Hematopoietic multipotent progenitor cell treated with erythropoietin and hydrocortisone succinate and interleukin-3 and kit ligand, for 6 days (in vitro differentiated cells): ENCODE measurements around the gene THOC6.
A peak's percentile ranks its signal among the peaks of the same experiment; 100 is the strongest.

ENCODE experiments used
- DNase-seq: peaks from one replicate; pipeline ENCODE4 v3.0.0-alpha.2; 2015

Gene THOC6

DNA sequence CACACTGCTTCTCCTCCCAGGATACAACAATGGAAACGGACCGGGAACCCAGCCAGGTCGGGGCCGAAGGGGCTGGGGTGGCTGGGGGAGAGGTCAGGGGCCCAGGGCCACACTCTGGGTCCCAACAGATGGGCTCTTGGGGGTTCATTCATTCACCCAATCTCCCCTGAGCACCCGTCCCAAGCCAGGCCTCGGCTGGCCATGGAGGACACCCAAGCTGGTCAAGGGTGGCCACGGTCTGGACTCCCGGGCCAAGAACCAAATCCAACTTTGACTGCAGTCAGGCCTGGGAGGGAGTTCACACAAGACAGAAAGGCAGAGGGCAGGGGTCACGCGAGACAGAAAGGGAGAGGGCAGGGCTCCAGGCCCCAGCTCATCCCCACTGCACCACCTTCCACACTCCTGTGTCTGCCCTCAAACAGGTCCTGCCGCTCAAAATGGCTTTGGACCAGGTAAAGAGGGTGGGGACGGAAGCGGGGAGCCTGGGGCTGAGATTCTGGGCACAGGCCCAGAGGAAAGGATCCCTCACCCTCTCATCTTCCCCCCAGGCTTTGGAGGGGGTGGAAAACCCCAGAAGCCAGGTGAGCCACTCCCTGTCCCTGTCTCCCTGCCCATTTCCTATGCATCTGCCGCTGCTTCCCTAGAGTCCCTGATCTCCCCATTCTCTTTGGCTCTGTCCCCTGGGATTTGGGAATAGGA is 31.3 kb upstream of the THOC6 start:
- DNase-seq, result no peak

DNA sequence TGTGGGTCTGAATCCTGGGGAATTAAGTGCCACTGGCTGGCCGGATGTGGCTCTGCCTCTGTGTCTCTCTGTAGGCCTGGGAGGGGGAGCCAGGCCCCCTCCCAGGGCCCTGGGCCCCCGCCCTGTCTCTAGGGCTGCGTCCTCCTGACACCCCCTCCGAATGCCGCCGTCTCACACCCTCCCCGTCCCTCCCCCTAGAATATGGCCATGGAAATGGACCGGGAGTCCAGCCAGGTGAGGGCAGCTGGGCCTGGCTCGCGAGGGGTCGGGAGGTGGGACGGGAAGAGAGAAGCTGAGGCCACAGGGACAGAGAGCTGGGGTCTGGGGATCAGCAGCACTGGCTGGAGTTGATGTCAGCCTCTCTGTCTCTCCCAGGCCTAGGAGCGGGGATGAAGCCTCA is 27.5 kb upstream of the THOC6 start:
- DNase-seq, result no peak

DNA sequence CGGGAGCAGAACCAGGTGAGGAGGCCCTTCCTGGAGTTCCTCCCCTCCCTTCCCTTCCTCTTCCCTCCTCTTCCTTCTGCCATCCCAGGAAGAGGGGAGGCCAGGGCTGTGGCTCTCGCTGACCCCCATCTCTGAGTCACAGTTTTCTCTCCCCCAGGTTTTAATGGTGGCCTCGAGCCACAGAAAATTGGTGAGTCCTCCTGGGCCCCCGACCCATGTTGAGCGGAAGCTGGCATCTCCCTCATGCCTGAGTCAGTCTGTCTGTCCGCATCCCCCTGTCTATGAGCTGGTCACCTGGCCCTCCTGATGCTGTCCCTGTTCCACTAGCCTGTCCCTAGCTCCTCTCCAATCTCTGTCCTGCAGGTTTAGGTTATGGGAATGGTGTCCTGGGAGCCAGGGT is 23.9 kb upstream of the THOC6 start:
- DNase-seq, result no peak

DNA sequence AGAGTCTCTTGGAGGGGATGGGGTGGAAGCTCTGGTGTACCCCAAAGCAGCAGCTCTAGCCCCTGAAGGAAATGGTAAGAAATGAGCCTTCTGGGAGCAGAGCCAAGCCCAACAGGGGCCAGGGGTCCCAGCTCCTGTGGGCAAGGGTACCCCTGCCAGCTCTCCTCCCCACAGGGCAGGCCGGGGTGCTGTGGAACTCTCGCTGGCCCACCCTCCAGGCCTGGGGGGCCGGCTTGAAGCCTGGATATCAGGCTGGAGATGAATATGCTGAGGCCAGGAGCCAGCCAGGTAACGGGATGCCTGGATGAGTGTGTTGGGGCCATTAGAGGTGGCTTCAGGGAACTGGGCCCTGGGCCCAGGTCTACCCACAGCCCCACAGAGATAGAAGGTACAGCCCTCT is 23.3 kb upstream of the THOC6 start:
- no peak for DNase-seq

DNA sequence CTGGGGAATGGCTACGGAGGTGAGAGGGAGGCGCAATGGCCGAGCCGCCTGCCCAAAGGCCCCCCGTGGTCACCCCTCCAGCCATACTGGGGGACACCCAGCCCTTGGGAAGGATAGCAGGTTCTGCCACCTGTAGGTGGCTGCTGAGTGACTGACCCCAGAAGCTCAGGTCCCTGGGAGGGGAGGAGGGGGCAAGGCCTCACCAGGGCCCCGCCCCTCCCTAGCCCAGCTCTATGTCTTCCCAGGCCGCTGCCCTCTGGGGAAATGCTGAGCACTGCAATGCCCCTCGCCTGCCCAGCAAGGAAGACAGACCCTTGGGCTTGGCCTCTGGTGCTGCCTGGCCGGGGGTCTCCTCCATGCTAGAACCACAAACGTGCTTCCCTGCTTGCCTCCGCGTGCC is 22.5 kb upstream of the THOC6 start:
- no peak for DNase-seq

DNA sequence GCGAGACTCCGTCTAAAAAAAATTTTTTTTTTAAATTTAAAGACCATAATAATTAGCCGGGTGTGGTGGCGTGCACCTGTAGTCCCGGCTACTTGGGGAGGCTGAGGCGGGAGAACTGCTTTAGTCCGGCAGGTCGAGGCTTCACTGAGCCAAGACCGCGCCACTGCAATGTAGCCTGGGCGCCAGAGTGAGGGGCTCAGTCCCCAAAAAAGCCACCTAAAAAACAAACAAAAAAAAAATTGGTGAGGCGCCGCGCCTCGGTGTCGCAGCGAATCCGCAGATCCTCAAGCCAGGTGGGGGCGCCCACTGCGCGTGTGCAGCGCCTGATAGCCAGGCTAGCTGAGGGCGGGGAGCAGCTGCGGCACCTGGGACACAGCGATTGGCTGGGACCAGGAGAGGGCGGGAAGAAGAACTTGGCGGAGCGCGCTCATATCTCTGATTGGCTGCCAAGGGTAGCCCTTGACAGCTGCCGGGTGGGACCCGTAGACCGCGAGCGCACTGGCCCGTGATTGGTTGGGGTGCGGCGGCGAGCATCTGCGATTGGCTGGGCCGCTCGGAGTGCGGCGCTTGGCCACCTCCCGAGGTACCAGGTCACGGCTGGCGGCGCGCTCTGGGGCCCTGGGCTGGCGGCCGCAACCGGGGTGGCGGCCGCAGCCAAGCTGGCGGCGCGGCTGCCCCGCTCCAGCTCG is 20.1 kb upstream of the THOC6 start:
- DNase-seq, result peak; percentile 100

DNA sequence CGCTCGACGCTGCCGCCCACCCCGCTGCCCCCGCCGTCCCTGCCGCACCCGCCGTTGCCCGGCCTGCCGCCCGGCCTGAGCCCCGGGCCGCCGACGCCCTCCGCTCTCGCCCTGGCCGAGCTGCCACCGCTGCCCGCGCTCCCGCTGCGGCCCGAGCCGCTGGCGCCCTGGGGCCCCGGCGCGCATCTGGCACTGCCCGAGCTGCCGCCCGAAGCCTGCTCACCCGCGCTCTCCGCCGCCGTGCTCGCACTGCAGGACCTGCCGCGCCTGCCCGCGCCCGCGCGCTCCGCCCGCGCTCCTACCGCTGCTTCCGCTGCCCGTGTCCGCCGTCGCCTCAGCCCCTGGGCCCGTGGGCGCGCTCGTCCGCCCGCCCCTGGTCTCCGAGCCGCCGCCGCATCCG is 19.5 kb upstream of the THOC6 start:
- DNase-seq, result no peak

DNA sequence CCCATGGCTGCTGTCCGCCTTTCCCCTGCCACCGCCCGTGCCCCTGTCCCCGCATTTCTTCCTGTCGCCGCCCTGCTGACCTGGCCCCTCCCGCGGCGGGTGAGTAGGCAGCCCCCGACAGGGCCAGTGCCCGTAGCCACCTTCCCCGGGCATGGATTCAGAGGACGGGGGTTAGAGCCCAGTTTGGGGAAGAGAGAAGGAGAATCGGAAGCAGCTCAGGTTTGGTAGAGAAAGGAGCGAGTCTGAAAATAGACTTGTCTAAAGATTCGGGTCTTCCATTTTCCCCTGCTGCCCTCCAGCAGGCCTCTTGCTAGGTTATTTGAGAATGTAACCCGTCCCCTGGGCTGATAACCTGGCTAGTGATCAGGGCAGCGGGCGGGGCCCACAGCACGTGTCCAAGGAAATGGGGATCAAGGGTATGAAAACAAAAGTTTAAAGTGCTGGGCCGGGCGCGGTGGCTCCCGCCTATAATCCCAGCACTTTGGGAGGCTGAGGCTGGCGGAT is 19.0 kb upstream of the THOC6 start:
- DNase-seq, result peak; percentile 72

DNA sequence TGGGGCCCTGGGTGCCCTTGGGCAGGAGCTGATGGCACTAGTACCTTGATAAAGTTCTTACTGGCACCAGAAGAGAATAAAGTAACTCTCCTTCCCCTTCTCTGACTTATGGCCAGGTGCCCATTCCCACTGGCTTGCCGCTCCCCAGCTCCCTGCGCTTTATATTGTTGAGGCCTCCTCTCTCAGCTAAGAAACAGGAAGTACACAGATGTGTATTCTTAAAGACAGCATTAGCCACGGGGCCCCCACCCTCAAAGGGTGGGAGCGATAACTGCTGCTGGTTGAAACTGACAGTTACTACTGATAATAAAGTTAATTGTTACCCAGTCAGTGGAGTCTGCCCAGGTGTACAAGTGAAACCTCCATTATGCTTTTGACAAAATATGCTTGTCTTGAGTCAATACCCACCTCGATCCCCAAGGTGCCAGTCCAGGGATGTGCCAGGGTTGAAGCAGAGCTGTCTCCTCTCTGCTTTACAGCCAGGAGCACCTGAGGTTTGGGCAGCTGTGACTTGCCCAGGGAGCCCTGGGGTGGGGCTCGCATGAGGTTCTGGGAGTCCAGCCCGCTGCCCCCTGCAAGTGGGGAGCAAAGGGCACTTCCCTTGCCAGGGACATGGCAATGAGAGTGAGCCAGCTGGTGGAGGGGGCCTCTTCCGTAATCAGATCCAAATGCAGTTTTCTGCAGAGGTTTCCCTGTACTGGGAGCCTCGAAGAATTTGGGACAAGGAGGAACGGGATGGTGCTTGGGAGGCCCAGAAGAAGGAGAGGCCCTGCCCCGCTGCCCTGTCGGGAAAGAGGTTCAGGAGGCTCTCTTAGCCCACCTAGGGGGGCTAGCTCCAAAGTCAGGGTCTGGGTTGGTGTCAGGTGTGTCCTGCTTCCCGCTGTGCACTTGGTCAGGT is 16.5 kb upstream of the THOC6 start:
- DNase-seq, result peak; percentile 89

DNA sequence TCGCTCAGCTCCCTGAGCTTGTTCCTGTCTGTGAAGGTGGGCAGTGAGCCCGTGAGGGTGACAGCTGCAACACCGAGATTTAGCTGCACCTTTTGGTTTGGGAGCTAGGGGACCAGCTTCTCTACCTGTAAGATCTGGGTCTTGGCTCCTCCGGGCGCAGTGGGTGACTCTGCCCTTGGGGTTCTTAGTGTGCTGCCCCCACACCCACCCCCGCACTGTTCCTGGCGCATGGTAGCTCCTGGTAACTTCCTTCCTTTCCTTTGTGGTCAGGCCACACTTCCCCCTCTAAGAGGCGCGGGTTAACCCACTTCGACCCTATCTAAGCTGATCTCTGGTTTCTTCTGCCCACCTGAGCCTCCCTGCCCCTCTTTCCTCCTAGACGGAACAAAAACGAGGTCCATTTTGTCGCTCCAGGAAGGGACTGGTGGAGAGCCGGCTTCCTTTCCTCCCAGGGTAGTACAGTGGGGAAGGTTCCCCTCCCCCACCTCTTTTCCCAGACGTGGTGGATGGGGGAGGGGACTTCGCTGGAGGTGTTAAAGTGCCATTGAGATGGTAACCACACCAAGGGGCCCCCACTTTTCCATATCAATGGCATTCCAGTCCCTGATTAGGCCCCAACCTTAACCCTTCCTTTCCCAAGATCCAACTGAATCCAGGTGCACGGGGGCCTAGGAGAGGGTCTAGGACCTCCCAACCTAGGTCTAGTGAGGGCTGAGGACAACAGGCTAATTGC is 15.7 kb upstream of the THOC6 start:
- DNase-seq, result peak; percentile 64

DNA sequence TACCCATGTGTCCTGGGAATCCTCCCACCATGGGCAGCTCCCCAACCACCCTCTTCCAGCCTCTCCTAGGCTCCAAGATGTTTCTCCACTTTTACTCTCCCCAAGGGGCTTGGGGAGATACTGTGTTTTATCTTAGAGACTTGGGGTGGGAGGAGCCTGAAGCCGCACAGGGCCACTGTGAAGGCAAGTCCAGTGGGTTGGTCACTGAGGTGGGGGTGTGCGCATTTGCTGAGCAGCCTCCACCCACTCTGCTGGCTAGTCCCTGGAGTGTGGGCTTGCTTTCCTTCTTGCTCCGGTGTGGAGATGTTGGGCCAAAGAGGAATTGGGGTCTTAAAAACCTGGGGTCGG is 15.2 kb upstream of the THOC6 start:
- peak; percentile 28 for DNase-seq

DNA sequence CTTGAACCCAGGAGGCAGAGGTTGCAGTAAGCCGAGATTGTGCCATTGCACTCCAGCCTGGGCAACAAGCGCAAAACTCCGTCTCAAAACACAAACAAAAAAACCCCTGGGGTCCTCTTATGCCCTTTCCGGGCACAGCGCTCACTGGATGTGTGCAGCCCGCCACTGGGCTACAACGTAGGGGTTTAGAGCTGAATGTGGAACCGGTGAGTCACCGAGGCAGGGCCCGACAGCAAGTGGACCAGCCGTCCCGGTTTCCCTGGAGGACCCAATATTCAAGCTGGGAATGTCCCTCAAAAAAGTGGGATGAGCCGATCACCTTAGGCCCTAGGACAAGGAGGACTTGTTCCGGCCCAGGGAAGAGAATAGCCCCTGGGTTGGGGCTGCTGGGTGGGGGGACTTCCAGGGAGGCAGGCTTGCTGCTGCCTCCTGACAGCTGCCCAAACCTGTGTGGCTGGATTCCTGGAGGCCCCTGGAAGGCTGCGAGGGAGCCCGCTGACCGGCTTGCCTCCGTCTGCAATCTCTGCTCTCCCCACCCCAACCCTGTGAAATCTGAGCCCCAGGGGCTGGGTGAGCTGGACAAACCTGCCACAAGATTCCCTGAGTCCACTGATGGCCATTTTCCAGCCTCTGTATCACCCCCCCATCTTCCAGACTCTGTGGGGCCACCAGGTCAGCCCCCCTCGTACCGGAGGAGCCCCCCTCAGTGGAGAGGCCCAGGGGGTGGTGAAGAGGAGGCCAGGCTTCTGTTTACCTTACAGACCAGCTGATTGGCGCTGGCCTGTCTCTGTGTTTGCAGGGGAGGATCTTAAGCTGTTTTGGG is 14.1 kb upstream of the THOC6 start:
- no peak for DNase-seq

DNA sequence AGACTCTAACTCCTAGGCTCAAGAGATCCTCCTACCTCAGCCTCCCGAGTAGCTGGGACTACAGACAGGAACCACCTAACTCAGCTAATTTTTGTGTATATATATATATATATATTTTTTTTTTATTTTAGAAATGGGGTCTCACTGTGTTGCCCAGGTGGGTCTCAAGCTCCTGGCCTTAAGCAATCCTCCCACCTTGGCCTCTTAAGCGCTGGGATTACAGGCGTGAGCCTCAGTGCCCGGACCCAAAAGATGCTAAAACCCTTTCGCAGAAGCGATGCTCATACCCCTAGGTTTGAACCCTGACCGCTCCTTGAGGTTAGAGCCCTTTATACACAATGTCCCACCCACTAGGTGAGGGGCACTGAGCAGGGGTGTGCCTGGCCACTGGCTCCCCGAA is 13.3 kb upstream of the THOC6 start:
- DNase-seq, result no peak

DNA sequence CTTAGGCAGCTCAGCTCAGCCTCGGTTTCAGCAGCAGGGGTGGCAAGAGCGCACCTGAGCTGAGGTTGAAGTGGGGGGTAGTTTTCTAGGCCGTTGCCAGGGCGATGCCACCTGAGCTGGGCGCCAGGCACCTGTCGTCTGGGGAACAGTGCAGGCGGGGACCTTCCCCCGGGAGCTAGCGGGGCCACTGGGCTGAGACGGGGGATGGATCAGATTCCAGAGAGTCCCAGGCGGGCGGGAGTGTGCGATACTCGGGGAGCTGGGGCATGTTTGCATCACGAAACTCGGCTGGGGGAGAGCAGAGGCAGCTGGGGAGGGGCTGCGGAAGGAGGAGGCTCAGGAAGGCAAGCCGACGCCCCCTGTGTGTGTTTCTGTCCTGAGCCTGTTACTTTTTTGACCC is 11.6 kb upstream of the THOC6 start:
- DNase-seq, result no peak

DNA sequence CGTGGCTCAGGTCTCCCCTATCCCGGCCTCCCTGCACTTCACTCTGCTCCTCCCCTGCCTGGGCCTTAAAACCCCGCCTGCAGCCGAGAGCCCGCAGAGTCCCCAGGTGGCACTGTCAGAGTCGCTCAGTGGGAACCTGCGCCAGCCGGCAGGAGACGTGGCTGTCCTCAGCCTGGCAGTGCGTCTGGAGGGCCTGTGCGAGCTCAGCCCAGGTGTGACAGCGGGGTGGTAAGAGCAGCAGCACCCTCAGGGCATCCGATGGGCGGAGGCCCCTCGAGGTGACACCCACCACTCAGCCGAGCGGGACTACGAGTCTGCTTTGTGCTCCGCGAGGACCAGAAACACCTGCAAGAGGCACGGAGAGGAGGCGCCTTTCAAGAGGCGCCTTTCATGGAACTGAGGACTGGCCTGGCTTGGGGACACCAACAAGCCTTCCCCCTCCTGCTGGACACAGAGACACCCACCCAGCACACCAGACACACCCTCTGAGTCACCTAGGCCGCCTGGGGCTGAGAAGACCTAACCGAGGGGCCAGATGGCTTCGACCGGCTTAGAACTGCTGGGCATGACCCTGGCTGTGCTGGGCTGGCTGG is 10.9 kb upstream of the THOC6 start, which contains the start of gene CLDN9:
CLDN9 (plus strand) TSS at position 96 of the 593 bp plus-strand sequence; CDS start at position 536, 440 bp downstream.
- DNase-seq, result no peak

DNA sequence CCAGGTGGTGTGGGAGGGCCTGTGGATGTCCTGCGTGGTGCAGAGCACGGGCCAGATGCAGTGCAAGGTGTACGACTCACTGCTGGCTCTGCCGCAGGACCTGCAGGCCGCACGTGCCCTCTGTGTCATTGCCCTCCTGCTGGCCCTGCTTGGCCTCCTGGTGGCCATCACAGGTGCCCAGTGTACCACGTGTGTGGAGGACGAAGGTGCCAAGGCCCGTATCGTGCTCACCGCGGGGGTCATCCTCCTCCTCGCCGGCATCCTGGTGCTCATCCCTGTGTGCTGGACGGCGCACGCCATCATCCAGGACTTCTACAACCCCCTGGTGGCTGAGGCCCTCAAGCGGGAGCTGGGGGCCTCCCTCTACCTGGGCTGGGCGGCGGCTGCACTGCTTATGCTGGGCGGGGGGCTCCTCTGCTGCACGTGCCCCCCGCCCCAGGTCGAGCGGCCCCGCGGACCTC is 10.3 kb upstream of the THOC6 start:
- no peak for DNase-seq

DNA sequence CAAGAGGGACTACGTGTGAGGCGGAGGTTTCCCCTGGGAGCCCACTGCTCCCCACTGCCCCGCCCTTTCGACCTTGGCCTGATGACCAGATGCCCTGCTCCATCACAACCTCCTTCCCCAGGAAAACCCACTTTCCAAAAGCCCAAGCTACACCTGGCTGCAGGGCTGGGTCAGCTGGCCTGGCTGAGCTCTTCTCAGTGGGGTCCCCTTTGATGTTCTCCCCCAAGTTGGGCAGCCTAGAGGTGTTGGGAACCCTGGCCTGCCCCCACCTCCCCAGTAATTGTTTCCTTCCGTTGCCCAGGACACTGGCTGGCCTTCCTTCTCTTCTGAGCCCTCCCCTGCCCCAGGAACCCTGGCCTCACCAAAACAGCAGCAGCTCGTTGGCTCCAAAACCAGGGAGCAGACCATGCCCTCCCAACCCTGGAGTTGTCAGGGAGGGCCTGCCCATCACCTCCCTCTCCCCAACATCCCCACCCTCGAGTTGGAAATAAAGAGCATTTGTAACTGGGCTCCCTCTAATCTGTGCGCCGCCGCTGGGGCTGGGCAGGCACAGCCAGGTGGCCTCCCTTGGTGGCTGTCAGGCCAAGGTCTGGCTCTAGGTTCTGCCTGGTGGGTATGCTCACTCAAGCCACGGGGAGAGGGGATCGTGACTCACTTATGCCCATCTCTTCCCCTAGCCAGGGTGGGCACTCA is 9.7 kb upstream of the THOC6 start:
- DNase-seq, result no peak

DNA sequence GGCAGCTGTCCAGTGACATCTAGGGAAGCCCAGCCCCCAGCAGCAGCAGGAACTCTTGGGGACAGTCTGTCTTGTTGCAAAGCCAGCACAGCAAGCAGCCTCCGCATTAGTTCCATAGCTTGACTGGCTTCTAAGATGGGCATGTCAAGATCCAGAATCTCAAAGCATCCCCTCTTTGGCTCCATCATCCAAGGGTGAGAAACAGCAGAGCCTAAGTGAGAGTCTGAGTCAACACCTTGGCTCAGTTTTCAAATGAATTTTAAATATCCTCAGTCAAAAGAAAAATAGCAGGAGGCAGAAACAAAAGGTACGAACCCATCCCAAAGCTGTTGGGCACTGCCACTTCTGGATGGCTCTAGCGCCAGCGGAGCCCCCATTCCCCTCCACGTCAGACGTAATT is 8.9 kb upstream of the THOC6 start:
- DNase-seq, result no peak

DNA sequence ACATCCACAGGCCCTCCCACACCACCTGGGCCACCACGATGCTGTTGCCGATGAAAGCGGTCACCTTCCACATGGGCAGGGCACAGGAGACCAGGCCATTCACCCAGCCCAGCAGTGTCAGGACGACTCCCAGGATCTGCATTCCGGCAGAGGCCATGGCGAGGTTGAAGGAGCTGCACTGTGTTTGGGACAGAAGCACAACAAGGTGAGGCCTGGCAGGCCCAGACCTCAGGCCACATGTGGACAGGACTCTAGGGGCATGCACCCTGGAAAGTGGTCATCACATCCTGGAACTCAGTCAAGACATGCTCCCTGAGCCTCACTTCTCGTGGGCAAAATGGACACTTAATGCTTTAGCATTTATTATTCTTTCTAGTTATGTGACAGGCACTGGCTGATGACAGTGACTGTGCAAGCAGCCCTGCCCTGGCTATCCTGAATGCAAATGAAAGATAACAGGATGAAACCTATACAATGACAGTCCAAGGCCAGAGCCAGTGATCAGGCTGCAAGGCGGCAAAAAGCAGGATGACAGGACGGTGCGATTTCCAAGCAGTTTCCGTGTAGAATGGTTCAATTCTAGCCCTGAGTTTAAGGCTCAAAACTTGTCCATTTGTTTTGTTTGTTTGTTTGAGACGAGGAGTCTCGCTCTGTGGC is 7.8 kb upstream of the THOC6 start:
- DNase-seq, result peak; percentile 75

DNA sequence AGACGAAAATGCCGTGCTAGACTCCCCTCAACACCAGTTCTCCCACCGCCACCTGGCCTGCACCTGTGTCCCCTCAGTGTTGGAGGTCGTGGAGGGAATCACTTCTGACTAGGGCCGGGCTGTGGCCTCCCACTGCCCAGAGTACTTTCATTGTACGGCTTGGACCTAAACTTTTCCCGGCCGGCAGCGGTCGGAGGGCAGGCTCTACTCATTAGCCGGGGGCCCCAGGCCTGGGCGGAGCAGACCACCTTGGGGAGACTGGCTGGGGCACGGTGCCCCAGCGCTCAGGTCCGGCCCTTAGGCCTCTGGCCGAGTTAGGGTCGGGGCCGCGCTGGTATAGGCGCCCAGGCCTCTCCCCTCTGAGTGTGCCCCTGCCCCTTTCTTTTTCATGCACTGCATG is 6.5 kb upstream of the THOC6 start:
- no peak for DNase-seq
